HEK293 (cell line): ENCODE measurements around the gene TPH2.

Experiments
- CTCF ChIA-PET: fragments of 350-600 bp; formaldehyde crosslinking; extraction: SDS; loops from one replicate; lab custom pipeline; 2021; ENCODE audit warnings: antibody characterized with exemption; lab: Yijun Ruan, JAX
- POLR2A ChIA-PET: fragments of 300-600 bp; formaldehyde crosslinking; extraction: SDS; loops from one replicate; lab custom pipeline; 2020; ENCODE audit warnings: antibody characterized with exemption, inconsistent platforms; lab: Yijun Ruan, JAX
- H3K27ac ChIP-seq: fragments of 200-500 bp; sonication (Bioruptor generic); 2 replicates; pipeline ENCODE4 v1.5.1; 2014; ENCODE audit warnings: low read depth, low read length, control low read depth, inconsistent platforms; ENCODE audit errors: extremely low read depth
- H3K36me3 ChIP-seq, 2 experiments: fragments of 200-500 bp in 1 of 2; sonication (Bioruptor generic) in 1 of 2; 1 replicate in 1 of 2; 2 replicates in 1 of 2; pipeline ENCODE4 v1.5.1; 2014 to 2017; ENCODE audit warnings: inconsistent platforms in 2 of 2, low read length in 2 of 2; ENCODE audit not compliant: control insufficient read depth in 2 of 2, insufficient read depth in 1 of 2
- H3K4me1 ChIP-seq: fragments of 200-500 bp; sonication (Bioruptor generic); 2 replicates; pipeline ENCODE4 v1.5.1; 2014; ENCODE audit warnings: mild to moderate bottlenecking, low read length, inconsistent platforms; ENCODE audit not compliant: control insufficient read depth, insufficient read depth
- H3K4me3 ChIP-seq: 2 replicates; pipeline ENCODE4 v1.5.1; 2011; ENCODE audit warnings: low read depth, mild to moderate bottlenecking, control low read depth, low read length, moderate library complexity
- H3K9me3 ChIP-seq: fragments of 200-500 bp; sonication (Bioruptor generic); 2 replicates; pipeline ENCODE4 v1.5.1; 2014; ENCODE audit warnings: low read depth, low read length, inconsistent platforms; ENCODE audit not compliant: control insufficient read depth, insufficient read depth
- BCL11A ChIP-seq: fragments of 450-650 bp; formaldehyde crosslinking; IDR thresholded peaks from 2 replicates; pipeline ENCODE4 v1.5.1; 2016; ENCODE audit warnings: low read depth, missing biosample characterization, missing genetic modification characterization
- HOXD13 ChIP-seq: sonication (generic); formaldehyde crosslinking; IDR thresholded peaks from 2 replicates; pipeline ENCODE4 v1.8.0; 2022; ENCODE audit warnings: missing genetic modification reagents, borderline replicate concordance
- MYNN ChIP-seq: fragments of 450-650 bp; formaldehyde crosslinking; IDR thresholded peaks from 2 replicates; pipeline ENCODE4 v1.5.1; 2016; ENCODE audit warnings: missing biosample characterization, missing genetic modification characterization, borderline replicate concordance
- SALL2 ChIP-seq: fragments of 450-650 bp; formaldehyde crosslinking; IDR thresholded peaks from 2 replicates; pipeline ENCODE4 v1.5.0; 2017; ENCODE audit warnings: missing biosample characterization, mild to moderate bottlenecking, missing genetic modification characterization, borderline replicate concordance
- ZNF112 ChIP-seq: fragments of 450-650 bp; formaldehyde crosslinking; IDR thresholded peaks from 2 replicates; pipeline ENCODE4 v1.5.0; 2017; ENCODE audit warnings: missing biosample characterization, missing genetic modification characterization
- ZNF121 ChIP-seq: fragments of 450-650 bp; formaldehyde crosslinking; IDR thresholded peaks from 2 replicates; pipeline ENCODE4 v1.5.1; 2016; ENCODE audit warnings: missing biosample characterization, missing genetic modification characterization
- ZNF175 ChIP-seq: fragments of 450-650 bp; formaldehyde crosslinking; IDR thresholded peaks from 2 replicates; pipeline ENCODE4 v1.5.1; 2016; ENCODE audit warnings: missing biosample characterization, missing genetic modification characterization
- ZNF184 ChIP-seq: fragments of 450-650 bp; IDR thresholded peaks from 2 replicates; pipeline ENCODE4 v1.5.1; 2018; ENCODE audit warnings: missing biosample characterization, mild to moderate bottlenecking, missing genetic modification characterization
- ZNF266 ChIP-seq: fragments of 450-650 bp; formaldehyde crosslinking; IDR thresholded peaks from 2 replicates; pipeline ENCODE4 v1.5.1; 2016; ENCODE audit warnings: missing biosample characterization, missing genetic modification characterization, low read depth
- ZNF514 ChIP-seq: fragments of 450-650 bp; formaldehyde crosslinking; IDR thresholded peaks from 2 replicates; pipeline ENCODE4 v1.5.1; 2016; ENCODE audit warnings: missing biosample characterization, missing genetic modification characterization
- ZNF610 ChIP-seq: fragments of 450-650 bp; formaldehyde crosslinking; IDR thresholded peaks from 2 replicates; pipeline ENCODE4 v1.5.1; 2016; ENCODE audit warnings: missing biosample characterization, missing genetic modification characterization, borderline replicate concordance
- ZNF664 ChIP-seq: fragments of 450-650 bp; formaldehyde crosslinking; IDR thresholded peaks from 2 replicates; pipeline ENCODE4 v1.5.1; 2016; ENCODE audit warnings: missing biosample characterization, missing genetic modification characterization
- ZNF670 ChIP-seq: fragments of 450-650 bp; formaldehyde crosslinking; IDR thresholded peaks from 2 replicates; pipeline ENCODE4 v1.5.1; 2016; ENCODE audit warnings: missing biosample characterization, missing genetic modification characterization, low read depth
- ZNF785 ChIP-seq: fragments of 450-650 bp; formaldehyde crosslinking; IDR thresholded peaks from 2 replicates; pipeline ENCODE4 v1.5.1; 2016; ENCODE audit warnings: missing biosample characterization, missing genetic modification characterization
- TF ChIP-seq, protein P1 (sequence below): fragments of 450-650 bp; formaldehyde crosslinking; IDR thresholded peaks from 2 replicates; pipeline ENCODE4 v1.5.1; 2016; ENCODE audit warnings: missing biosample characterization, missing genetic modification characterization
- TF ChIP-seq, protein P2 (sequence below): fragments of 450-650 bp; formaldehyde crosslinking; IDR thresholded peaks from 2 replicates; pipeline ENCODE4 v1.5.1; 2016; ENCODE audit warnings: missing biosample characterization, missing genetic modification characterization
- TF ChIP-seq, protein P3 (sequence below): fragments of 450-650 bp; formaldehyde crosslinking; IDR thresholded peaks from 2 replicates; pipeline ENCODE4 v1.5.1; 2016; ENCODE audit warnings: missing biosample characterization, missing genetic modification characterization
- TF ChIP-seq, protein P4 (sequence below): fragments of 450-650 bp; formaldehyde crosslinking; IDR thresholded peaks from 2 replicates; pipeline ENCODE4 v1.5.1; 2016; ENCODE audit warnings: missing biosample characterization, missing genetic modification characterization
- TF ChIP-seq, protein P5 (sequence below): fragments of 450-650 bp; formaldehyde crosslinking; IDR thresholded peaks from 2 replicates; pipeline ENCODE4 v1.5.1; 2017; ENCODE audit warnings: missing biosample characterization, missing genetic modification characterization

TPH2 gene

DNA sequence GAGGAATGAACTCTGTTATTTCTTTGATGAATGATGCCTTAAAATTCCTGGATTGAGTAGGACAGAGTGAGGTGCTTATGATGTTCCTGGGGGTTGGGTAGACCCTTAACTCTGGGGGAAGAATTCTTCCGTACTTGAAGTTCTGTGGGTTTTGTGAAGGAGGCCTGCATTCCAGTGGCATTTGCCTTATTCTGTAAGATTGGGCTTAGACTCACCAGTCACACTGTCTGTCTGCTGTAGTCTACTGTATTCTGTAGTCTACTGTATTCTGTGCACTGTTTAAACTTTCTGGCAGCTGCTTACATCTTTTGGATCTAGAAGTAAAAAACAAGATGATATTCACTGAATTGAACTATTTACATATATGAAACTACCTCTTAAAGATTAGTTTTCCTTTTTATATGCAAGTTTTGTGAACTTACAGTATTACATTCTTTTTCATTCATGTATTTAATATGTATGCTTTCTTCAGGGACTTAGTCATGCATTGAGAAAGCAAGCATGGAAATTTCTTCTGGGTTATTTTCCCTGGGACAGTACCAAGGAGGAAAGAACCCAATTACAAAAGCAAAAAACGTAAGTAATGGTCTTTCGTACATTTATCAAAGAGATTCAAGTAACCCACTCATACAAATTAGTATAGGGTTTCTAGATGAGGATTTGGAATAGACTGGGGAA, 42.3 kb upstream of the TPH2 start:
- peaks cover 35 to 56% of the 10 kb centered on the region in 2 experiments for H3K36me3 ChIP-seq
- ChIA-PET POLR2A (no interaction called here), CTCF (no interaction called here)

More for the DNA sequence above, 42.3 kb upstream of the TPH2 start:
- Histone ChIP-seq H3K4me1 (no peaks in the 10 kb centered on the region), H3K9me3 (no peaks in the 10 kb centered on the region), H3K4me3 (no peak overlapping the region)
- TF ChIP-seq, protein P1, sequence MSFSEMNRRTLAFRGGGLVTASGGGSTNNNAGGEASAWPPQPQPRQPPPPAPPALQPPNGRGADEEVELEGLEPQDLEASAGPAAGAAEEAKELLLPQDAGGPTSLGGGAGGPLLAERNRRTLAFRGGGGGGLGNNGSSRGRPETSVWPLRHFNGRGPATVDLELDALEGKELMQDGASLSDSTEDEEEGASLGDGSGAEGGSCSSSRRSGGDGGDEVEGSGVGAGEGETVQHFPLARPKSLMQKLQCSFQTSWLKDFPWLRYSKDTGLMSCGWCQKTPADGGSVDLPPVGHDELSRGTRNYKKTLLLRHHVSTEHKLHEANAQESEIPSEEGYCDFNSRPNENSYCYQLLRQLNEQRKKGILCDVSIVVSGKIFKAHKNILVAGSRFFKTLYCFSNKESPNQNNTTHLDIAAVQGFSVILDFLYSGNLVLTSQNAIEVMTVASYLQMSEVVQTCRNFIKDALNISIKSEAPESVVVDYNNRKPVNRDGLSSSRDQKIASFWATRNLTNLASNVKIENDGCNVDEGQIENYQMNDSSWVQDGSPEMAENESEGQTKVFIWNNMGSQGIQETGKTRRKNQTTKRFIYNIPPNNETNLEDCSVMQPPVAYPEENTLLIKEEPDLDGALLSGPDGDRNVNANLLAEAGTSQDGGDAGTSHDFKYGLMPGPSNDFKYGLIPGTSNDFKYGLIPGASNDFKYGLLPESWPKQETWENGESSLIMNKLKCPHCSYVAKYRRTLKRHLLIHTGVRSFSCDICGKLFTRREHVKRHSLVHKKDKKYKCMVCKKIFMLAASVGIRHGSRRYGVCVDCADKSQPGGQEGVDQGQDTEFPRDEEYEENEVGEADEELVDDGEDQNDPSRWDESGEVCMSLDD (tag by site-specific recombination): no peak
- TF ChIP-seq BCL11A (tag by site-specific recombination): no peak
- TF ChIP-seq HOXD13: no peak
- no peak for TF ChIP-seq ZNF121 (tag by site-specific recombination)
- TF ChIP-seq, protein P2, sequence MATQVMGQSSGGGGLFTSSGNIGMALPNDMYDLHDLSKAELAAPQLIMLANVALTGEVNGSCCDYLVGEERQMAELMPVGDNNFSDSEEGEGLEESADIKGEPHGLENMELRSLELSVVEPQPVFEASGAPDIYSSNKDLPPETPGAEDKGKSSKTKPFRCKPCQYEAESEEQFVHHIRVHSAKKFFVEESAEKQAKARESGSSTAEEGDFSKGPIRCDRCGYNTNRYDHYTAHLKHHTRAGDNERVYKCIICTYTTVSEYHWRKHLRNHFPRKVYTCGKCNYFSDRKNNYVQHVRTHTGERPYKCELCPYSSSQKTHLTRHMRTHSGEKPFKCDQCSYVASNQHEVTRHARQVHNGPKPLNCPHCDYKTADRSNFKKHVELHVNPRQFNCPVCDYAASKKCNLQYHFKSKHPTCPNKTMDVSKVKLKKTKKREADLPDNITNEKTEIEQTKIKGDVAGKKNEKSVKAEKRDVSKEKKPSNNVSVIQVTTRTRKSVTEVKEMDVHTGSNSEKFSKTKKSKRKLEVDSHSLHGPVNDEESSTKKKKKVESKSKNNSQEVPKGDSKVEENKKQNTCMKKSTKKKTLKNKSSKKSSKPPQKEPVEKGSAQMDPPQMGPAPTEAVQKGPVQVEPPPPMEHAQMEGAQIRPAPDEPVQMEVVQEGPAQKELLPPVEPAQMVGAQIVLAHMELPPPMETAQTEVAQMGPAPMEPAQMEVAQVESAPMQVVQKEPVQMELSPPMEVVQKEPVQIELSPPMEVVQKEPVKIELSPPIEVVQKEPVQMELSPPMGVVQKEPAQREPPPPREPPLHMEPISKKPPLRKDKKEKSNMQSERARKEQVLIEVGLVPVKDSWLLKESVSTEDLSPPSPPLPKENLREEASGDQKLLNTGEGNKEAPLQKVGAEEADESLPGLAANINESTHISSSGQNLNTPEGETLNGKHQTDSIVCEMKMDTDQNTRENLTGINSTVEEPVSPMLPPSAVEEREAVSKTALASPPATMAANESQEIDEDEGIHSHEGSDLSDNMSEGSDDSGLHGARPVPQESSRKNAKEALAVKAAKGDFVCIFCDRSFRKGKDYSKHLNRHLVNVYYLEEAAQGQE (tag by site-specific recombination): no peak
- TF ChIP-seq, protein P3, sequence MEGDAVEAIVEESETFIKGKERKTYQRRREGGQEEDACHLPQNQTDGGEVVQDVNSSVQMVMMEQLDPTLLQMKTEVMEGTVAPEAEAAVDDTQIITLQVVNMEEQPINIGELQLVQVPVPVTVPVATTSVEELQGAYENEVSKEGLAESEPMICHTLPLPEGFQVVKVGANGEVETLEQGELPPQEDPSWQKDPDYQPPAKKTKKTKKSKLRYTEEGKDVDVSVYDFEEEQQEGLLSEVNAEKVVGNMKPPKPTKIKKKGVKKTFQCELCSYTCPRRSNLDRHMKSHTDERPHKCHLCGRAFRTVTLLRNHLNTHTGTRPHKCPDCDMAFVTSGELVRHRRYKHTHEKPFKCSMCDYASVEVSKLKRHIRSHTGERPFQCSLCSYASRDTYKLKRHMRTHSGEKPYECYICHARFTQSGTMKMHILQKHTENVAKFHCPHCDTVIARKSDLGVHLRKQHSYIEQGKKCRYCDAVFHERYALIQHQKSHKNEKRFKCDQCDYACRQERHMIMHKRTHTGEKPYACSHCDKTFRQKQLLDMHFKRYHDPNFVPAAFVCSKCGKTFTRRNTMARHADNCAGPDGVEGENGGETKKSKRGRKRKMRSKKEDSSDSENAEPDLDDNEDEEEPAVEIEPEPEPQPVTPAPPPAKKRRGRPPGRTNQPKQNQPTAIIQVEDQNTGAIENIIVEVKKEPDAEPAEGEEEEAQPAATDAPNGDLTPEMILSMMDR (tag by site-specific recombination): no peak
- TF ChIP-seq ZNF670 (tag by site-specific recombination): no peak
- TF ChIP-seq ZNF112 (tag by site-specific recombination): no peak
- no peak for TF ChIP-seq ZNF514 (tag by site-specific recombination)
- TF ChIP-seq SALL2 (tag by site-specific recombination): no peak
- TF ChIP-seq ZNF664: no peak
- TF ChIP-seq, protein P4, sequence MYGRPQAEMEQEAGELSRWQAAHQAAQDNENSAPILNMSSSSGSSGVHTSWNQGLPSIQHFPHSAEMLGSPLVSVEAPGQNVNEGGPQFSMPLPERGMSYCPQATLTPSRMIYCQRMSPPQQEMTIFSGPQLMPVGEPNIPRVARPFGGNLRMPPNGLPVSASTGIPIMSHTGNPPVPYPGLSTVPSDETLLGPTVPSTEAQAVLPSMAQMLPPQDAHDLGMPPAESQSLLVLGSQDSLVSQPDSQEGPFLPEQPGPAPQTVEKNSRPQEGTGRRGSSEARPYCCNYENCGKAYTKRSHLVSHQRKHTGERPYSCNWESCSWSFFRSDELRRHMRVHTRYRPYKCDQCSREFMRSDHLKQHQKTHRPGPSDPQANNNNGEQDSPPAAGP (tag by site-specific recombination): no peak
- TF ChIP-seq ZNF610 (tag by site-specific recombination): no peak
- TF ChIP-seq, protein P5, sequence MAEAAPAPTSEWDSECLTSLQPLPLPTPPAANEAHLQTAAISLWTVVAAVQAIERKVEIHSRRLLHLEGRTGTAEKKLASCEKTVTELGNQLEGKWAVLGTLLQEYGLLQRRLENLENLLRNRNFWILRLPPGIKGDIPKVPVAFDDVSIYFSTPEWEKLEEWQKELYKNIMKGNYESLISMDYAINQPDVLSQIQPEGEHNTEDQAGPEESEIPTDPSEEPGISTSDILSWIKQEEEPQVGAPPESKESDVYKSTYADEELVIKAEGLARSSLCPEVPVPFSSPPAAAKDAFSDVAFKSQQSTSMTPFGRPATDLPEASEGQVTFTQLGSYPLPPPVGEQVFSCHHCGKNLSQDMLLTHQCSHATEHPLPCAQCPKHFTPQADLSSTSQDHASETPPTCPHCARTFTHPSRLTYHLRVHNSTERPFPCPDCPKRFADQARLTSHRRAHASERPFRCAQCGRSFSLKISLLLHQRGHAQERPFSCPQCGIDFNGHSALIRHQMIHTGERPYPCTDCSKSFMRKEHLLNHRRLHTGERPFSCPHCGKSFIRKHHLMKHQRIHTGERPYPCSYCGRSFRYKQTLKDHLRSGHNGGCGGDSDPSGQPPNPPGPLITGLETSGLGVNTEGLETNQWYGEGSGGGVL (tag by site-specific recombination): no peak
- TF ChIP-seq ZNF175 (tag by site-specific recombination): no peak
- TF ChIP-seq ZNF184: no peak
- TF ChIP-seq ZNF785 (tag by site-specific recombination): no peak
- no peak for TF ChIP-seq ZNF266
- no peak for TF ChIP-seq MYNN (tag by site-specific recombination)
- TF ChIP-seq, all 188 proteins: peak for 0
- no peak overlapping the region for H3K27ac ChIP-seq
